Raji (cell line): ENCODE results near the gene TSPAN18.

Experiments used
- POLR2A ChIP-seq: IDR thresholded peaks from 2 replicates; pipeline ENCODE4 v1.6.1; 2011; ENCODE audit warnings: low read depth, low read length, control low read depth; ENCODE audit not compliant: insufficient read depth

TSPAN18 gene

DNA sequence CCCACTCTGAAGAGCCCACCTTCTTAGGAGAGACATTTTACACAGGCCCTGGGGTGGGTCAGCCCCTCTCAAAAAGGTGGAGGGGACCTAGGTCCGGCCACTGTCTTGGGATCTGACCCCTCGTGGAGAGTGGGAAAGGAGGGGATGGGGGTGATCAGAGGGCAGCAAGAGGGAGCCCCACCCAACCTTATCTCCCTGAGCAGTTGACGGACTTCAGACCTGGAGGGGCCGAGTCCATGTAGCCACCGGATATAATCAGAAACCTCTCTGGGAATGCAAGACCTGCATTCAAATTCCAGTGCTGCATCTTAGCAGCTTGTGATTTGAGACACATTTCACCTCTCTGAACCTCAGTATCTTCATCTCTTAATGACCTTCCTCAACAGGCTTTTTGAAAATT is 179.9 kb downstream of the TSPAN18 start:
- TF ChIP-seq POLR2A, result no peak

DNA sequence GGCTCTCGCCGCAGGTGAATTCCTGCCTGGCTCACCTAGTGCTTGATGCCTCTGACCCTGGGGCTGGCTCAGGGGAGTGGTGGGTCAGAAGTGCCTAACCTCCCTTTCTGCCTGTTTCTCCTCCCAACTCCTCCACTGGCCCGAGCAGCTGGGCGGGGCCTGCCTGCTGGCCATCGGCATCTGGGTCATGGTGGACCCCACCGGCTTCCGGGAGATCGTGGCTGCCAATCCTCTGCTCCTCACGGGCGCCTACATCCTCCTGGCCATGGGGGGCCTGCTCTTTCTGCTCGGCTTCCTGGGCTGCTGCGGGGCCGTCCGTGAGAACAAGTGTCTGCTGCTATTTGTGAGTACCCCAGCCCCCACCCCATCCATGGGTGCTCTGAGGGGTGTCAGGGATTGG is 182.8 kb downstream of the TSPAN18 start:
- TF ChIP-seq POLR2A, result no peak

DNA sequence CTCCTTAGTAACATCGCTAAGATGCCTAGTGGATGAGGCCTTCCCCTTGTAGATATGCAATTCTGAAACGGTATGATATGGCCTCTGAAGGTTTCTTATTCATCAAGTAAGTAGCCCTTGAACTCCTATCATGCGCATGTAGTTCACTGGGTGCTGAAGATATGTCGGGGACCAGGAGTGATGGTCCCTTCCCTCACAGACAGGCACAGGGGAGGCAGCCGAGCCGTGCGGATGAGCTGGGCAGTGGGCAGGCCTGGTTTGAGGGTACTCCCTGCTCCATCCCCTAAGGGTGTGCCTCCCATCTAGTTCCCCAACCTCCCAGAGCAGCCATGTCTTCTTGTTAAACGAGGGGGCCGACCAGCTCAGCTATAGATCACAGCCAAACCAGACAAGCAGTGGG is 183.8 kb downstream of the TSPAN18 start:
- TF ChIP-seq POLR2A, result no peak

DNA sequence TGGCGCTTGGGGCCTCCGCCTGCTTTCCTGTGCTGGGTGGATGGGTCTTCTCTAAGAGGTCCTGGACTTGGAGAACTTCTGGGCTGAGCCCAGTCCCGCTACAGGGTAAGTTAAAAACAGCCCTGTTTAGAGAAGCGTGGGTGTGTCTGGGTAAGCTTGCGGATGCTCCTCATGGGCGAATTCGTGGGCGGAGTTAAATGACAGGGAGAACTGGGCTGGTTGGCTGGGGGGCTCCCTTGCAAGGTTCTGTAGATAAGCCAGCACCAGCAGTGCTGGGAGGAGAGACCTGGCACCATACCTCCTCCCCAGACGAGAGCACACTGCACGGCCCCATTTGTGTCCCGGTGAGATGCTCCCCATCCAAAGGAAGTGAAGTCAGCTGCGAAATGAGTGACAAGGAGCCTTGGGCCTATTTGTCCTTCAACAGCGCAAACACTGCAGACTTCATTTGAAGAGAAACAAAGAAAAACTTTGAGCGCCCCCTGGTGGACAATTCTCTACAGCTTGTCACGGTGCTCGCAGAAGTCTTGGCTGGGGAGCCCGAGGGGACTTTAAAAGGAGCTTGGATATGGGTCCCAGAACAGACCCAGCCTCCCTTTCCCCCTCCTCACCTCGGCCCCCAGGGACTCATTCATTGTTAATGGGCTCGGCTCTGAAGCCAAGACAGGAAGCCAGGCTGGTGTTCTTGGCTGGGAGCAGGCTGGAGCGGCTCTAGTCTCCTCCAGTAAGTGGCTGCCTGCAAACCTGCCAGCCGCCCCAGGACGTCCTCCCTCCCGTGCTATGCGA is 184.5 kb downstream of the TSPAN18 start:
- no peak for TF ChIP-seq POLR2A

DNA sequence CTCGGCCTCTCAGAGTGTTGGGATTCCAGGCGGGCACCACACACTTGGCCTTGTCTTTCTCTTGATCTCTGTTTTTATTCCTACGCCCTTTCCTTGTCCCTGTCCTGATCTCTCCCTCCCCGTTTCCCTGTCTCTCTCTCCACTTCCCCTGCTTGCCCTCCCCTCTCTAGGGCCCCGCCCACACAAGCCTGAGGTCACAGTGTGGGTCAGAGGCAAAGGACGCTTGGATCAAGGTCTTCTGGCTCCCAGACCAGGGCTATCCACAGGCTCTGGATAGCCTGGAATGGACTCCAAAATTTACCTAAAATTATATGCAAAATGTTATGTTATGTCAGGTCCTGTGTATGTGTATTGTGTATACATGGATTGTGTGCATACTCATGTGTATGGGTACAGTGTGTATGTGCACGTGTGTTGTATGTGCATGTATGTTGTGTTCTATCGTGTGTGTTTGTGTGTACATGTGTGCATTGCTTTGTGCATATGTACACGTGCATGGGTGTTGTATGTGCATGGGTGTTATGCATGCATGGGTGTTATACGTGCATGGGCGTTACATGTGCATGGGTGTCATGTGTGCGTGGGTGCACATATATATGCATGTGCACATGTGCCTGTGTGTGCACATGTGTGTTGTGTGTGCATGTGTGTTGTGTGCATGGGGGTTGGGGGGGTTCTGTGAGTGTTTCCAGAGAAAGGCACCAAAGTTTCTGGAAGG is 185.7 kb downstream of the TSPAN18 start:
- no peak for TF ChIP-seq POLR2A

DNA sequence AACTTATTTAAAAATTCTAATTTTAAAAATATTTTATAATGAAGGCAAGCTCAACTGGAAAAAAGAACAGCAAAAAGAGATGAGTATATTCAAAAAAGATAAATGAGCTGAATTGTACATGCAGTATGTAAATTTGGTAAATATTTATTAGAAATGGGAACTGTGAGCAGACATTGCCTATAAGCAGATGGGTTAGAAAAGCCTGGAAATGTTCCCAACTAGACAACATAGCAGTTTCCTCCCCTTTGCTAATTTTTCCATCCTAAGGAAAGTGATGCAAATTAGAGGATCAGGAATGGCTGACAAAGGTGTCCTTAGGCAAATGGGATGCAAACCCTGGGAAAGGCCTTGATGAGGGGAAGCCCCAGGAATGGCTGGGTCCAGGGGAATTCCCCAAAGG is 186.7 kb downstream of the TSPAN18 start:
- TF ChIP-seq POLR2A, result no peak

DNA sequence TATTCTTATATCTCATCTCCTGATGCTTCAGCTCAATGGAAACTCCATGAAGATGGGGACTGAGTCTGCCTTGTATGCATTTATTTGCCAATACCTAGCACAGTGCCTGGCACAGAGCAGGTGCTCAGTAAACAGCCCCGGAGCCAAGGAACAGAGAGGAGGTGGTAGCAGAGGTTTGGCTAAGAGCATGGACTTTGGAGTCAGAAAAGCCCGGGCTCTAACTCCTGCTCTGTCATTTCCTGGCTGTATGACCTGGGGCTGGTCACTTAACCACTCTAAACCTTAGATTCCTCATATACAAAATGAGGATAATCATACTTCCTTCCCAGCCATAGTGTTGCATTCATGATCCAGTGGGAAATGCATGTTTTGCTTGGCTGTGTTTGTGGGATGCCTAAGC is 187.3 kb downstream of the TSPAN18 start:
- no peak for TF ChIP-seq POLR2A

DNA sequence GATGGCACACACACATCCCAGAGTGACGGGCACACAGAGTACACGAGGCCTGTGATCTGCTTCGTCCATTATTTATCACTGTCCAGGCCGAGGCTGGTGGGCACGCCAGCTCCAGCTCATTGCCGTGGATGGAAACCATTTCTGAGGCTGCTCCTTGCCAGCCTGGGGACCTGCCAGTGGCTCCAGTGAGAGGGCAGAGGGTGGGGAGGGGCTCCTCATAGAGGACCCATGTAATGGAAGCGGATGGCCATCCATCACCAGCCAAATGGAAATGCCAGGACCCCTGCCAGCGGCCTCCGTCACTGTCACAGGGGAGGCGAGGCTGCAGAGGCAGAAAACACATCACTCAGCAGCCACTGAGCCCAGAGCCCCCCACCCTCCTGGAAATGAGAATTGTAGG is 188.2 kb downstream of the TSPAN18 start:
- no peak for TF ChIP-seq POLR2A

DNA sequence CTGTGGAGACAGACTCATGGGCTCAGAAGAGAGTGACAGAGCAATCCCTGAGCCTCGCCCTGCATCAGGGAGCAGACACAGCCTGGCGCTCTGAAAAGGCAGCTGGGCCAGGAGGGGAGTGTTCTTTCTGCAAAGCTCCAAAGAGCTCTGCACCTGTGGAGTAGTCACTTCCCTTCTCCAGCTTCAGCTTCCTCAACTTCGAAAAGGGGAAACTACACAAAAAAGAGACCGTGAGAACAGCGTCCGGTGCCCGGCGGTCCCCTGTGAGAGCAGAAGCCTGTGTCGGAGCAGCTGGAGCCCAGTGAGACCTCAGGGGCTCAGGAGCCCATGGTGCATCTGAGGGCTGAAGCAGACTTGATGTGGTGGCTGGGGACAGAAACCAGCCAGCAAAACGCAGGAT is 188.9 kb downstream of the TSPAN18 start:
- TF ChIP-seq POLR2A, result no peak

DNA sequence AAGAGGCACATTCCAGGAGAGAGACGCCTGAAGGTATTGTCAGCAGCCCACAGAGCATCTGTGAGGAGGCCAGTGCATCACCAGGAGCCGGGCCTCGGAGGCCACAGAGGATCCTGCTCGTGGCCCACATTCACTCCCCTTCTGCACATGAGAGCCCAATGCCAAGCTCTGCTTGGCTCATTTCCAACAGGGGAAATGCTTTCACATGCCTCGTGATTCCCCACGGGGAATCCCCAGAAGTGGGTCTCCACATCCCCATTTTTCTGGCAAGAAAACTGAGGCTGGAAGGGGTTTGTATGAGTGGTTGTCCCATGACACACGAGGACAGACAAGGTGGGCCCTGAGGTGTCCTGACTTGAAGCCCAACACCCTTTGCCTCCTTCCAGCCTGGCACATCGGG is 189.6 kb downstream of the TSPAN18 start:
- TF ChIP-seq POLR2A, result no peak

DNA sequence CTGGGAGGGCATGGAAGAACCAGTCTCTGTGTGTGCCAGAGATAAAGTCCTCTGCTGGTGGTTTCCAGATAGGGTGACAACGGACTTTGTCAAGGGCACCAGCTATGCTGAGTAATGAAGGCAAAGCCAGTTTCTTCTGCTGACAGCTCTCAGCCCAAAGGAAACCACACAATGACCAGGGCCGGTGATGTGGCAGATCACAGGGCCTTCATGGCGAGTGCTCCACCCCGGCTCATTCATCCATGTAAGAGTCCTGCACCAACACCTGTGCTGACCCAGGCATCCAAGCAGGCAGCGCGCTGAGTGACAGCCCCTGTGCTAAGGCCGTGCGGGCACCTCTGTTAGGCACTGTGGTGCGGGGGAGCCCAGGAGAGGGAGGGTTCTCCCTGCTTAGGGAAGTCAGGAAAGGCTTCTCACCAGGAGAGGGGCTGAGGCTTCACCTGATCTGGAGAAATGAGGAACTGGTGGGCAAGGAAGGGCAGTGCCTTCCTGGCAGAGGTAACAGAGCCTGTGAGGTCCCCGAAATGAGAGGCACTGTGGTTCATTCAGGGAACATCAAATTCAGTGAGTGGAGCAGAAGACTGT is 190.1 kb downstream of the TSPAN18 start:
- no peak for TF ChIP-seq POLR2A

DNA sequence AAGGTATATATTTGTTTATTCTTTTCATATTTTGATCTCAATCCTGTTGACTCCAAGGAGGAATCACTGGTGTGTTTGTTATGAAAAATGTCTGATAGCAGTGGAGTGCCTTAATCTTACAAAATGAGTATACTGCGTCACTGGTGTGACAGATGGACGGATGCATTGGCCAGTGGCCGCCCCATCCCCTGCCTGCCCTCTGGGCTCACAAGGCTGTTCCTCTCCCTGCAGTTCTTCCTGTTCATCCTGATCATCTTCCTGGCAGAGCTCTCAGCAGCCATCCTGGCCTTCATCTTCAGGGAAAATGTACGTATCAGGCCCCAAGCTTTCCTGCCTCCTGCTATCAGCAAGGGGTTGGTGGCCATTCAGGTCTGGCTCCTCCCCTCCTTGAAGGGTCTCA is 191.0 kb downstream of the TSPAN18 start:
- TF ChIP-seq POLR2A, result no peak

DNA sequence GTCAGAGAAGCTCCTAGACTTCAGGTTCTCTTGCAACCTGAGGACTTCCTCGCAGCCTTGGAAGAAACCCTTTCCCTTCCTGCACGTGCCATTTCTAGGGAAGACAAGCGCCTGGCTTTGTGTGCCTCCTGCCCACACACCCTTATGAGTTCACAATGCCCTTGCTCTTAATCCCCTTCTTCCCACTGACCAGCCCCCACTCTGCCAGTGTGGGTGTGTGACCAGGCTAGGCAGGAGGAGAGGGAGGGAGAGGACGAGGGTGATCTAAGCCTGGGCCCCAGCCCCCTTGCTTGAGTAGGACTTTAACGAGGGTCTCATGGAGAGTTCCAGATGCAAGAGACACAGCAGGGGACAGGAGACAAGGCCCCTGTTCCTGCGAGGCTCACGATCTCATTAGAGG is 193.7 kb downstream of the TSPAN18 start:
- no peak for TF ChIP-seq POLR2A

DNA sequence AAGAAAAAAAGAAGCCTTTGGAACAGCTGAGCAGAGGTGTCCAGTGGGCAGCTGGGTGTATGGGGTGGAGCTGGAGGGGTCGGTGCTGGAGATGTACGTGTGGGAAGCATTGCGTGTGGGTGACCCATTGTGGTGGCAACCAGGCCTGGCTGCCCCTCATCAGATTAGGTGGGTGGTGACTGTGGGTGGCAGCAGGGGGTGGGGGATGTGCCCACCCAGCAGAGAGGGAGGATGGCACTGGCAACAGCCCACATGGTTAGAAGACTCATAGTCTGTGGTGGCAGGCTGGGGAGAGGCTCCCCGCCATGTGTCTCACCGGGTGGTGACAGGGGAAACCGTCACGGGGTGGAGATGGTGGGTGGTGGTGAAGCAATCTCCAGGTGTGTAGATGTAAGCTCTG is 196.4 kb downstream of the TSPAN18 start:
- TF ChIP-seq POLR2A, result no peak

DNA sequence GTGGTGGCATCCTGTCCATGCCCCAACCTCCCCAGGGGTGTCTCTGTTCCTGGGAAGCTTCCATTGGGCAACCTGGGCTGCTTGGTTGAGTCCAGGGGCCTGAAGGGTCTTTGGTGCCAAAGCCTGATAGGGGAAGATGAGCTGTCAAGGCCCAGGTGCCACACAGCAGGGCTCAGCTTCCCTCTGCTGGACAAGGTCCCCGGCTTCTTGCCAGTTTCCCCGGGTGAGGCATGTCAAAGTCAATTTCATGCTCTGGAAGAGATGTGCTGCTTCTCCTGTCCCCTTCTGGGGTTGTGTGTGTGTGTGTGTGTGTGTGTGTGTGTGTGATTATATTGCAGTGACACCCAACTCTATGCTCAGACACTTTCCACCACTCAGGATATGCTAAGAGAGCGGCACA is 197.0 kb downstream of the TSPAN18 start:
- TF ChIP-seq POLR2A, result no peak

DNA sequence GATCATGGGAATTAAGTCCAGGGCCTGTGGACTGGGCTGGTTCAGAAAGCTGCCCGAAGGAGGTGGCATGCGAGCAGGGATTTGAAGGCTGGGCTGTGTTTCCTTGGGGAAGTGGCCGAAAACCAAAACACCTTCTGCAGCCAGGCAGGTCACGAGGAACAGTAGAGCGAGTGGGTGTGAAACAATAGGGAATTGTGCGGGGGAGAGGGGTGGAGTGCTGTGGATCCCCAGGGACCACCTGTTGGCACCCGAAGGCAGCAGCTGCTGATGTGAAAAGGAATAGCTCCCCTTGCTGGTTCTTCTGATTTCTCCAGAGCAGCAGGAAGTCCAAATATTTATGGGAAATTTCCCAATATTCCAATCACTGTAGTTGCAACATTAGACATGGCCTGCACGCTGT is 199.3 kb downstream of the TSPAN18 start:
- no peak for TF ChIP-seq POLR2A
